Liver (tissue), 9 donors: ENCODE results near the gene DNTT. TPM values are rescaled to one million over a fixed set of nuclear protein-coding genes. Genes with fewer than 3 reads are reported as not detected.

Experiments used
- DNase-seq: peaks from one replicate; pipeline ENCODE4 v3.0.0-alpha.2; 2017; ENCODE audit warnings: low spot score
- H3K27ac ChIP-seq, 2 donors: one replicate each; pipeline ENCODE4 v1.7.0; 2013; ENCODE audit warnings: inconsistent platforms in 2 of 2, low read length in 2 of 2, control low read depth in 1 of 2, low read depth in 1 of 2, mild to moderate bottlenecking in 1 of 2
- H3K27me3 ChIP-seq, 4 donors: one replicate each; pipeline versions ENCODE4 v1.6.1 to v1.7.0; 2013; ENCODE audit warnings: low read length in 3 of 4, inconsistent platforms in 1 of 4, mild to moderate bottlenecking in 1 of 4, moderate library complexity in 1 of 4; ENCODE audit not compliant: control insufficient read depth in 4 of 4, insufficient read depth in 4 of 4
- H3K36me3 ChIP-seq, 4 donors: one replicate each; pipeline versions ENCODE4 v1.6.1 to v1.7.0; 2013; ENCODE audit warnings: low read length in 3 of 4, mild to moderate bottlenecking in 3 of 4, low read depth in 1 of 4, moderate library complexity in 1 of 4; ENCODE audit not compliant: control insufficient read depth in 4 of 4, insufficient read depth in 3 of 4
- H3K4me1 ChIP-seq, 4 donors: one replicate each; pipeline versions ENCODE4 v1.6.1 to v1.7.0; 2013; ENCODE audit warnings: low read length in 3 of 4, mild to moderate bottlenecking in 3 of 4, moderate library complexity in 1 of 4; ENCODE audit not compliant: control insufficient read depth in 4 of 4, insufficient read depth in 4 of 4
- H3K4me3 ChIP-seq, 3 donors: one replicate each; pipeline versions ENCODE4 v1.6.1 to v1.7.0; 2013; ENCODE audit warnings: low read length in 3 of 3, control low read depth in 1 of 3, low read depth in 1 of 3, mild to moderate bottlenecking in 1 of 3
- H3K9ac ChIP-seq, 2 donors: one replicate each; pipeline ENCODE4 v1.7.0; 2013; ENCODE audit warnings: low read length in 2 of 2, mild to moderate bottlenecking in 2 of 2, moderate library complexity in 2 of 2, control low read depth in 1 of 2, low read depth in 1 of 2
- H3K9me3 ChIP-seq, 4 donors: one replicate each; pipeline versions ENCODE4 v1.6.1 to v1.7.0; 2013; ENCODE audit warnings: low read length in 3 of 4; ENCODE audit not compliant: control insufficient read depth in 4 of 4
- ATF3 ChIP-seq: IDR thresholded peaks from 2 replicates; pipeline ENCODE4 v1.6.1; 2016; ENCODE audit warnings: antibody characterized with exemption
- CTCF ChIP-seq: fragments of 150-350 bp; IDR thresholded peaks from 2 replicates; pipeline ENCODE4 v1.5.1; 2017; ENCODE audit warnings: improper control_type of control experiment, low read depth, low read length; ENCODE audit not compliant: missing input control
- EGR1 ChIP-seq, 2 donors: IDR thresholded peaks; 2 replicates each; pipeline ENCODE4 v1.6.1; 2016 to 2018; ENCODE audit warnings: antibody characterized with exemption in 2 of 2, low read depth in 2 of 2
- FOXA1 ChIP-seq: IDR thresholded peaks from 2 replicates; pipeline ENCODE4 v1.6.1; 2016; ENCODE audit warnings: antibody characterized with exemption
- FOXA2 ChIP-seq: IDR thresholded peaks from 2 replicates; pipeline ENCODE4 v1.6.1; 2016; ENCODE audit warnings: antibody characterized with exemption
- GABPA ChIP-seq, 2 donors: IDR thresholded peaks in 1 of 2; conservative IDR thresholded peaks in 1 of 2; 2 replicates each; pipeline ENCODE4 v1.6.1; 2016; ENCODE audit warnings: antibody characterized with exemption in 2 of 2, mild to moderate bottlenecking in 1 of 2, moderate library complexity in 1 of 2
- HNF4A ChIP-seq, 2 donors: conservative IDR thresholded peaks; 2 replicates each; pipeline ENCODE4 v1.6.1; 2016; ENCODE audit warnings: antibody characterized with exemption in 2 of 2, mild to moderate bottlenecking in 2 of 2
- HNF4G ChIP-seq: IDR thresholded peaks from 2 replicates; pipeline ENCODE4 v1.6.1; 2016; ENCODE audit warnings: antibody characterized with exemption
- JUND ChIP-seq, 2 donors: IDR thresholded peaks; 2 replicates each; pipeline ENCODE4 v1.6.1; 2016; ENCODE audit warnings: antibody characterized with exemption in 2 of 2
- MAX ChIP-seq: IDR thresholded peaks from 2 replicates; pipeline ENCODE4 v1.6.1; 2016; ENCODE audit warnings: antibody characterized with exemption
- NR2F2 ChIP-seq: IDR thresholded peaks from 2 replicates; pipeline ENCODE4 v1.6.1; 2016; ENCODE audit warnings: antibody characterized with exemption
- RAD21 ChIP-seq, 2 donors: IDR thresholded peaks; 2 replicates each; pipeline ENCODE4 v1.6.1; 2016; ENCODE audit warnings: antibody characterized with exemption in 2 of 2, mild to moderate bottlenecking in 2 of 2
- REST ChIP-seq: IDR thresholded peaks from 2 replicates; pipeline ENCODE4 v1.6.1; 2016; ENCODE audit warnings: antibody characterized with exemption, mild to moderate bottlenecking
- RXRA ChIP-seq, 2 donors: IDR thresholded peaks; 2 replicates each; pipeline ENCODE4 v1.6.1; 2017 to 2018; ENCODE audit warnings: antibody characterized with exemption in 2 of 2, mild to moderate bottlenecking in 1 of 2
- SP1 ChIP-seq: IDR thresholded peaks from 2 replicates; pipeline ENCODE4 v1.6.1; 2018; ENCODE audit warnings: antibody characterized with exemption, mild to moderate bottlenecking
- TAF1 ChIP-seq: conservative IDR thresholded peaks from 2 replicates; pipeline ENCODE4 v1.6.1; 2016; ENCODE audit warnings: antibody characterized with exemption, mild to moderate bottlenecking
- YY1 ChIP-seq: IDR thresholded peaks from 2 replicates; pipeline ENCODE4 v1.6.1; 2016; ENCODE audit warnings: antibody characterized with exemption, mild to moderate bottlenecking
- ZBTB33 ChIP-seq: IDR thresholded peaks from 2 replicates; pipeline ENCODE4 v1.6.1; 2016; ENCODE audit warnings: antibody characterized with exemption
- WGBS: extraction: QIAGEN DNeasy Blood & Tissue Kit; methylation state at CpG from one replicate; pipeline ENCODE4 v1.1.7; 2013; 5-methylcytosine and 5-hydroxymethylcytosine counted together
- polyA plus RNA-seq, 2 donors: library from polyadenylated mRNA; stranded (reverse) in 1 of 2; unstranded in 1 of 2; fragments of 200-250 nt in 1 of 2; fragments of >200 nt in 1 of 2; fragmentation: Nextera tagmentation in 1 of 2; extraction: Ambion mirVana in 1 of 2; gene quantifications; one replicate each; pipeline versions ENCODE4 v1.2.1 to v1.2.3, GENCODE V29; 2013 to 2015
- total RNA-seq, 2 donors: library from RNA; depleted of rRNA; stranded (reverse); fragments of >200 nt; gene quantifications; one replicate each; pipeline ENCODE4 v1.2.3, GENCODE V29; 2014
- donor health status: healthy.
- donor health status: healthy.
- donor health status: healthy.
- donor health status: healthy.
- donor health status: healthy.

Gene DNTT
- total and polyA plus RNA-seq, 4 donors = 0.70 TPM; not detected in 3

- Histone ChIP-seq H3K36me3 (no peaks in the 10 kb centered on the region), H3K27me3 (no peaks in the 10 kb centered on the region), H3K4me3 (no peak overlapping the region), H3K9ac (no peak overlapping the region), H3K9me3 (no peaks in the 10 kb centered on the region), H3K4me1 (peaks cover 0 to 10% (median 6%) of the 10 kb centered on the region in 4 donors), H3K27ac (no peak overlapping the region)
- TF ChIP-seq CTCF (no peak), GABPA (IDR thresholded peaks at IDR 0.05 in 1 of 2, conservative IDR thresholded peaks at IDR 0.05 in 1 of 2) (no peak), SP1 (no peak), YY1 (no peak), ATF3 (no peak), FOXA2 (no peak), HNF4G (no peak), ZBTB33 (no peak), MAX (no peak), RAD21 (IDR thresholded peaks at IDR 0.05) (no peak), RXRA (IDR thresholded peaks at IDR 0.05) (no peak), HNF4A (conservative IDR thresholded peaks at IDR 0.05) (no peak), FOXA1 (no peak), TAF1 (no peak), JUND (IDR thresholded peaks at IDR 0.05) (no peak), REST (no peak), EGR1 (IDR thresholded peaks at IDR 0.05; ENCODE audit: low read depth in 2 of 2) (no peak), NR2F2 (no peak)
- 78% methylated on average over 7 of the region's 7 CpGs for WGBS
- no peak for DNase-seq
These were observed 72.2 kb downstream of the DNTT start for GRCh38 chr10:96376483-96376882.
